HG02885 (cell line): Measurements from ENCODE around the gene URAD.

Experiments used
- ATAC-seq: cut with Tn5 transposase; IDR thresholded peaks from one replicate; pipeline ENCODE4 v1.9.1; 2021; ENCODE audit warnings: mild to moderate bottlenecking; ENCODE audit not compliant: unreplicated experiment, poor library complexity

The URAD gene

DNA sequence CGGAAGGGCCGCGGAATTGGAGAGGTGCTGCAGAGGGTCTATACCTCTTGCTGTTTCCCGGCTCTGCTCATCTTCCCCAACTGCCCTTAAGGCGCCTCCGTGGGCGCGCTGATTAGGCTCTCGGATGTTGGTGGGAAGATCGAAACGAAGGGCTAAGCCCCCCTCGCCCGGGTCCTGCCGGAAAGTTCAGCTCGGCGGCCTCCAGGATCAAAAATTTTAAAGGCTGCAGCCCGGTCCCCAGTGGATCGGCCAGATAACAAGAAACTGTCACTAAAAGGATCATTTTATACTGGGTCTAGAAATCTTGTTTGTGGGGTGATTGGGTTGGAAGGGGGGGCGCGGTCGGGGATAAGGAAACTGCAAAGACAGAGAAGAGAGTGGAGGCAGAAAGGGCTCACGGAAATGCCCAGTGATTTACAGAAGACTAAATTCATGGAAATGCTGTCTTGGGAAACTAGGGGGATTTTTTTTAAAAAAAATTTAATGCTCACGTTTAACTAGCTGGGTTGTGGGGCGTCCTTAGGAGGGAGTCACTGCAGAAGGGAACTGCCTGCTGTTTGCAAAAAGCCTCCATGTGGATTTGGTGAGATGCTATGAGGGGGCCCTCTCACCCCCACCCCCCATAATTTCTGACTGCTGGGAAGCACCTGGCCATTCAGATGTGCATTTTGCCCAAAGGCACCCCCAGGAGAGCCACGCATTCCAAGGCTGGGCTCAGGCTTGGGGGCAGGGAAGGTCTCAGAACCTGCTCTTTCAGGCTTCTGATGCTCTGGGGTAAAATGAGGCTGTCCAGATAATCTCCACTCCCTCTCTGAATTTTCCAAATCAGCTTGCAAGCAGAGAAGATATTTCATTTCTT, 27.0 kb downstream of the URAD start:
- no peak for ATAC-seq

GRCh38 chr13:27960362-27961226, 27.9 kb downstream of the URAD start:
- no peak for ATAC-seq

DNA sequence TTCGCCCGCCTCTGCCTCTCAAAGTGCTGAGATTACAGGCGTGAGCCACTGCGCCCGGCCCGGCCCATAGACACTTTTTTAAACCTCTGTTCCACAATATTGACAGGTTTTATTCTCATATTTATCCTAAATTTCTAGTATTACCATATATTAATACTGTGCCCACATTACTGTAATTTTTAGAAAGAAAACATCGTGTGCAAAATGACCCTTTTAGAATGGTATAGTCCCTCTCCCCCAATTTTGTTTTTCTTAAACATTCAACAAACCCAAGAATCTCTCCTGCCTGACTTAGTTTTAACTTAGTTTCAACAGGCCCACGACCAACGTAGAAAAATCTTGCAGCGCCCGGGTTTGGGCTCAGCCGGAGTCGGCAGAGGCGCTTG, 28.5 kb downstream of the URAD start:
- ATAC-seq = no peak

DNA sequence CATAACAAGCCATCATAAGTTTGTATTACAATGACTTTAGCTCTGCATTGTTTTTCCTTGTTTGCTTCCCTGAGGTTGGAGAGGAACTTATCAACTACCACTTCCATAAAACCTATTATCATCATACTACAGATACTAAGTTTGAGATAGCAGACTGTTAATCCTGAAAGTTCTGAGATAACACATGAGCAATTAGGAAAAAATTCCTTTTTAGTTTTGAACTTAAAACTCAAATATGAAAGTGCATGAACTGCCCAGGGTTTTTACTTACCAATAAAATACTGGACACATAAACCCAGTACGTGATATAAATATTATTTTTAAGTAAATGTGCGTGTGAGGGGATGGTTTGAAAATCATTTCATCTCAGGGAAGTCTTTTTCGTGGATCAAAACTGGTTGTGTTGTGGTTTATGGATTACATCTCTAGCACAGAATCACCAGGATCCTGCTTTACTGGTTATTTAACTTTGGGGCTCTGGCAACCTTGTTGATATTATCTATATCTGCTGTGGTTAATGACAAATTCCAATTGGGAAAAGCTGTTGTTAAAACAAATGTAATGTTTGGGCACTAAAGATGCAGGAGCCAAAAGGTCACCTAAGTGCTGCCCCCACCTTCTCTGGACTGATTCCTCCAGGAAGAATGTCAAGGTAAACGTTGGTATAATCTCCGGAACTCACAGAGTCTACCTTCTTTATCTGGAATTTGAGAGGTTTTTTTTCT, 31.8 kb downstream of the URAD start:
- no peak for ATAC-seq

DNA sequence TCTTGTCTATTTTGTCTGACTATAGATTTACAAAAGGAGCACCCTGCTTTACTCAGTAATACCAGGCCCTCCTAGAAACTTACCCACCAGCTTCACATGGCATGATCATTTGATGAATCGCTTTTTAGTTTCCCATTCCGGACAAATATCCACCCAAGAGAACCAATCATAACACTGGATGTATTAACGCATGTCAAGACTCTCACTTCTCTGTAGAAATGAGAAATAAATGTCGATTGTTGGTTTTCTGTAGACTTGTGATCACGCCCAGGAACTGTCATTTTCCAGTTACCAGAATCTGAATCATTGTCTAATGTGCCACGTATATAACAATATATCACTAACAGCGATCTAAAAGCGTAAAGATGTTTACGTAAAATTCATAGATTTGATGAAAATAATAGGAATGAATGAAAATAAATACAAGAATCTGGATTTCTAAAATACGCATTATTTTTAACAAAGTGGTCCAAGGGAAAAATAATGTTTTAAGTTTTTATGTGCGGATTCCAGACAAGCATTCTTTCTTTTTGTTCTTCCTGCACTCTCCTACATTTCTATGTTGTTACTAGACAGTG, 33.4 kb downstream of the URAD start:
- ATAC-seq = no peak

- no peak for ATAC-seq
These were observed 34.1 kb downstream of the URAD start for GRCh38 chr13:27954406-27954851.

GRCh38 chr13:27953676-27954405, 34.7 kb downstream of the URAD start:
- peak; percentile 76 for ATAC-seq

- no peak for ATAC-seq
These were observed 35.4 kb downstream of the URAD start for GRCh38 chr13:27952876-27953675.

DNA sequence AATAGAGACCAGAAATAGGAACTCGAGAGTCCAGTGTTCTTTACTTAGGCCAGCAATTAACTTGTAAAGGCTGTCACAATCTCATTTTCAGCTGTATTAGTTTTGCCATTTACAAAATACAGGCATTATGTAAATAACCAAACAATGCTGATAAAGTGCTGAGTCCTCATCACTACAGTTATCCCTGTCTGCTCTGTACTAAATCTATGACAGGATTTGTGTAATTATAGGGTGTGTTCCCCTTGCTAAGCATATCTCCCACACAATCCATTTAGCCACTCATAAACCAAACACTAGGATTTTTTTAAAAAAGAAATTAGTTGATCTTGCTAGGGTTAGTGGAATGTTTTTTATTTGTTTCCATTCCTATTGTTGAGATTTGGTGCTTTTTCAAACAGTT, 45.5 kb downstream of the URAD start:
- ATAC-seq = no peak

DNA sequence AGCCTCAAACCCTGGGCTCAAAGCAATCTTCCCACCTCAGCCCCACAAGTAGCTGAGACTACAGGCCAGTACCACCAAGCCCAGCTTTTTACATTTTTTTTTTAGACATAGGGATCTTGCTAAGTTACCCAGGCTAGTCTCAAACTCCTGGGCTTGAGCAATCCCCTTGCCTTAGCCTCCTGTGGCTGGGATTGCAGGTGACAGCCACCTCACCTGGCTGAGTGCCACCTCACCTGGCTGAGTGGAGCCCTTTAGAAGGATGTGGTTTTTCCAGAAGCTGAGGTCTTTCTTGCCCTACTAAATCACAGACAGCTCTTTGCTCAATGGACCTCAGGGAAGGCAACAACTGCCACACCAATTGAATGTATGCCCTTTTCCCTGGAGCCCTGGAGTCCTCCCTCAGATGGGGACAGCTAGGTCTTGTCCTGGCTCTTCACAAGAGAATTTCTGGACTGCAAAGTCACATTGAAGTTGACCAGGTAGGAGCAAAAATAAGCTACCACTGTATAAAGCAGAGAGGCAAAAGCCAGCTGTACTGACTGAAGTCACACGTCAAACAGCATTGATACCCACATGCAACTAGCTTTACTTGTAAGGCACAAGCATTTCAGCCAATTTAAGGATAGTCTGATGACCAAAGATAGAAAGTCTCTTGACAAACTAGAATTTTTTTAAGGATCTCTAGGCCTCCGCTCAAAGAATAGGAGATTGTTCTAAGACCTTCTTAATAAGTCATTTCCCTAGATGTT, 54.7 kb downstream of the URAD start:
- ATAC-seq = no peak

DNA sequence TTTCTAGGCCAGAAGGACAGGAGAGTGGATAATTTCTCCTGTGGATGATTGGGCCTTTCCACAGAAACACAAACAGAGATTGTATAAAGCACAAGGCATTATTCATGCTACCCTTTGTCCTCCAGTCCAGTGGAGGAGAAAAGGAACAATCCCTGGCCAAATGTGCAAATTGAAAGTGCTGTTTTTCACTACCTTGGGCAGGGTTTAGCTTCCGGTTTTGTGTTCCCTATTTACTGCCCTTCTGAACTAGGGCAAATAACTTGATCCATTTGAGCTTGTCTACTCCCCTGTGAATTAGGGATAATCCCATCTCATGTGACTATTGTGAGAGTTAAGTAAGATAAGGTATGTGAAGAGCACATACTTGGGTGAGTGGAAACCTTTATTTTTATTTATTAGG, 55.4 kb downstream of the URAD start:
- no peak for ATAC-seq

DNA sequence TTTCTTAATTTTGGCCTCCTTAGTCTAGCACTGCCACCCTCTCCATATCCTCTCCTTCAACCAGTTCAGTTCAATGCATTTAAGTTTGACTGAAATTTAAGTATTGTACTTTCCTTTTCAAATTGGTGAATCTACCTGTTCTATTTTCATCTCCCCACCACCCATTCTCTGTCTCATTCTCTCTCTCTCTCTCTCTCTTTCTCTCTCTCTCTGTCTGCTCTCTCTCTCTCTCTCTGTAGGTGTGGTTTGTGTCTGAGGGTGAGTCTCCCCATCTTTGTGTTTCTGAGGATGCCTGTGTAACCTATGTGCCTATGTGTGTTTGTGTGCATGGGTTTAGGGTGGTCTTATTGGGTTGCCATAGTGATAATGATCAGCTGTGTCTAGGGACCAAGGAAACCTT, 58.6 kb downstream of the URAD start:
- no peak for ATAC-seq

- ATAC-seq = no peak
These were observed 59.4 kb downstream of the URAD start for GRCh38 chr13:27928805-27929753.

DNA sequence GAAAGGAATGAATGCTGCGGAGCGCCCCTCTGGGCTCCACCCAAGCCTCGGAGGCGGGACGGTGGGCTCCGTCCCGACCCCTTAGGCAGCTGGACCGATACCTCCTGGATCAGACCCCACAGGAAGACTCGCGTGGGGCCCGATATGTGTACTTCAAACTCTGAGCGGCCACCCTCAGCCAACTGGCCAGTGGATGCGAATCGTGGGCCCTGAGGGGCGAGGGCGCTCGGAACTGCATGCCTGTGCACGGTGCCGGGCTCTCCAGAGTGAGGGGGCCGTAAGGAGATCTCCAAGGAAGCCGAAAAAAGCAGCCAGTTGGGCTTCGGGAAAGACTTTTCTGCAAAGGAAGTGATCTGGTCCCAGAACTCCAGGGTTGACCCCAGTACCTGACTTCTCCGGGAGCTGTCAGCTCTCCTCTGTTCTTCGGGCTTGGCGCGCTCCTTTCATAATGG, 60.1 kb downstream of the URAD start:
- ATAC-seq = no peak
